A549 (cell line): ENCODE results near the gene SRD5A3.

Experiments
- CEBPB ChIP-seq, 2 experiments: fragments of >200 bp in 1 of 2; sonication (Bioruptor Twin) in 1 of 2; formaldehyde crosslinking in 1 of 2; IDR thresholded peaks; 2 replicates each; pipeline ENCODE4 v1.6.1; 2012 to 2016
- CTCF ChIP-seq: fragments of >200 bp; sonication (Bioruptor Twin); formaldehyde crosslinking; IDR thresholded peaks from 3 replicates; pipeline ENCODE4 v1.5.1; 2016
- HMGXB4 ChIP-seq: fragments of 250-450 bp; sonication (Bioruptor Pico); IDR thresholded peaks from 2 replicates; pipeline ENCODE4 v1.5.0; 2021; ENCODE audit warnings: mild to moderate bottlenecking, moderate library complexity, borderline replicate concordance
- HOXA7 ChIP-seq: fragments of 250-450 bp; sonication (Bioruptor Pico); IDR thresholded peaks from 2 replicates; pipeline ENCODE4 v1.5.0; 2020; ENCODE audit warnings: mild to moderate bottlenecking, moderate library complexity
- POLR2A ChIP-seq: IDR thresholded peaks from 2 replicates; pipeline ENCODE4 v1.6.1; 2012; ENCODE audit warnings: mild to moderate bottlenecking, low read length
- RFX5 ChIP-seq: fragments of 450-650 bp; IDR thresholded peaks from 2 replicates; pipeline ENCODE4 v1.7.1; 2014; ENCODE audit warnings: antibody characterized with exemption, mild to moderate bottlenecking, moderate library complexity

GRCh38 chr4:55398966-55399365 lies 52.9 kb downstream of the SRD5A3 start:
- TF ChIP-seq CTCF, result no peak
- no peak for TF ChIP-seq POLR2A
- TF ChIP-seq HMGXB4, result no peak
- no peak for TF ChIP-seq HOXA7 (CRISPR knock-in tag)
- no peak for TF ChIP-seq CEBPB (IDR thresholded peaks at IDR 0.05)
- no peak for TF ChIP-seq RFX5
